GM12864 (cell line): ENCODE results near the gene CDYL.
"Not testable (repeated sequence)": the region's sequence is repeated elsewhere in the genome, so short reads cannot be mapped to it uniquely, and the experiment has no call there.

Source experiments
- DNase-seq: peaks from one replicate; pipeline ENCODE4 v3.0.0-alpha.2; 2011; ENCODE audit warnings: low read depth
- H3K4me3 ChIP-seq: 2 replicates; pipeline ENCODE4 v1.5.1; 2011; ENCODE audit warnings: mild to moderate bottlenecking, low read depth, low read length, control low read depth
- TF ChIP-seq, protein P1 (sequence below): IDR thresholded peaks from 2 replicates; pipeline ENCODE4 v1.5.1; 2011; ENCODE audit warnings: low read depth, mild to moderate bottlenecking, moderate library complexity, low read length, control low read depth, inconsistent platforms; ENCODE audit errors: missing control alignments

The CDYL gene

GRCh38 chr6:4856785-4857184 lies 80.6 kb downstream of the CDYL start:
- H3K4me3 ChIP-seq, result no peak overlapping the region
- DNase-seq, result no peak
- TF ChIP-seq, protein P1, sequence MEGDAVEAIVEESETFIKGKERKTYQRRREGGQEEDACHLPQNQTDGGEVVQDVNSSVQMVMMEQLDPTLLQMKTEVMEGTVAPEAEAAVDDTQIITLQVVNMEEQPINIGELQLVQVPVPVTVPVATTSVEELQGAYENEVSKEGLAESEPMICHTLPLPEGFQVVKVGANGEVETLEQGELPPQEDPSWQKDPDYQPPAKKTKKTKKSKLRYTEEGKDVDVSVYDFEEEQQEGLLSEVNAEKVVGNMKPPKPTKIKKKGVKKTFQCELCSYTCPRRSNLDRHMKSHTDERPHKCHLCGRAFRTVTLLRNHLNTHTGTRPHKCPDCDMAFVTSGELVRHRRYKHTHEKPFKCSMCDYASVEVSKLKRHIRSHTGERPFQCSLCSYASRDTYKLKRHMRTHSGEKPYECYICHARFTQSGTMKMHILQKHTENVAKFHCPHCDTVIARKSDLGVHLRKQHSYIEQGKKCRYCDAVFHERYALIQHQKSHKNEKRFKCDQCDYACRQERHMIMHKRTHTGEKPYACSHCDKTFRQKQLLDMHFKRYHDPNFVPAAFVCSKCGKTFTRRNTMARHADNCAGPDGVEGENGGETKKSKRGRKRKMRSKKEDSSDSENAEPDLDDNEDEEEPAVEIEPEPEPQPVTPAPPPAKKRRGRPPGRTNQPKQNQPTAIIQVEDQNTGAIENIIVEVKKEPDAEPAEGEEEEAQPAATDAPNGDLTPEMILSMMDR, result no peak

- no peak overlapping the region for H3K4me3 ChIP-seq
- TF ChIP-seq, protein P1, result no peak
- DNase-seq, result no peak
Observed at GRCh38 chr6:4858194-4859015, 82.2 kb downstream of the CDYL start.

DNA sequence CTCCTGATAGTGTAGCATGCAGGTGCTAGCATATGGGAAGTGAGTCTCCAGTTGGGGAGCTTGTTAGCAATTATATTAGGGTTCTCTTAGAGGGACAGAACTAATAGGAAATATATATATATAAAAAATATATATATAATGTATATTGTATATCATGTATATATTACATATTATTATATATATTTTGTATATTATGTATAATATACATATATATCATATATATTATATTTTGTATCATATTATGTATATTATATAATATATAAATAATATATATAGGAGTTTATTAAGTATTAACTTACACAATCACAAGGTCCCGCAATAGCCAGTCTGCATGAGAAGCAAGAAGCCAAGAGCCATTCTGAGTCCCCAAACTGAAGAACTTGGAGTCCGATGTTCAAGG lies 84.2 kb downstream of the CDYL start:
- TF ChIP-seq, protein P1, result no peak
- no peak for DNase-seq
- no peak overlapping the region for H3K4me3 ChIP-seq

DNA sequence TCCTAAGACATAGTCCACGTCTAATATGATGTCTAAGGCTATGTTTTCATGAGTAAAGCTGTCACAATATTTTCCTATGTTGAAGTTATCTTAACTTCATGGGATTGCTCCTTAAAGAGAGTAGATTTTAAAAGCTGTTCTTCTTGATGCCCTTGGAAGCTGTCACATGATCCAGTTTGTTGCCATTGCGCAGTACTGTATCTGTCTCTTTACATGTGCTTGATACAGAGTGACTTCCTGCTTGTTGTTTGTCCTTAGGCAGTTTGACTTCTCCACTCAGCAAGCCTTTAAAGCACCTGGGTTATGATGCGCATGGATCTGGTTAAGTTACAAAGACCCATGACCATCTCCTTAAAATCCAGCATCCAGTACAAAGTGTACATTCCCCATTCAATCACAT lies 85.4 kb downstream of the CDYL start:
- no peak overlapping the region for H3K4me3 ChIP-seq
- DNase-seq, result no peak
- TF ChIP-seq, protein P1, result no peak

DNA sequence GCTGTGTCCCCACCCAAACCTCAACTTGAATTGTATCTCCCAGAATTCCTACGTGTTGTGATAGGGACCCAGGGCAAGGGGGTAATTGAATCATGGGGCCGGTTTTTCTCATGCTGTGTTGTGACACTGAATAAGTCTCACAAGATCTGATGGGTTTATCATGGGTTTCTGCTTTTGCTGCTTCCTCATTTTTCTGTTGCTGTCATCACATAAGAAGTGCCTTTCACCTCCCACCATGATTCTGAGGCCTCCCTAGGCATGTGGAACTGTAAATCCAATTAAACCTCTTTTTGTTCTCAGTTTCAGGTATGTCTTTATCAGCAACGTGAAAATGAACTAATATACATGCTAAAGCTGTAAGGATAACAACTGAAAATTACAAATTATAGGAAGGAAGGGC lies 88.3 kb downstream of the CDYL start:
- TF ChIP-seq, protein P1, result no peak
- DNase-seq, result no peak

DNA sequence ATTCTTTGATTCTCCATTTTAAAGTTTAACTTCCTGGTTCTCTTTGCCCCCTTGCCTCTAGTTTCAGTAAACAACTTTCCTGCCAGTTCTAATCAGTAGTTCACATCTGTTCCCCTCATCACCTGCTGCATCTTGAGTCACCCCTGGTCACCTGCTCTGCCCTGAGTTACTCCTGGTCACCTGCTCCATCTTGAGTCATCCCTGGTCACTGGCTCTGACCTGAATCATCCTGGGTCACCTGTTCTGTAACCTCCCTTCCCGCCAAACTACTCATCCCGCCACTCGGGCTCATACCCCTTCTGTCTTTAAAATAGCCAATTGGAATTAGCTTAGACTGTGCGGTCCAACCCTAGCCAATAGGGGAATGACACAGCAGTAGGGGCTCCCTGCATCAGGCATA lies 88.8 kb downstream of the CDYL start:
- not testable (repeated sequence) for H3K4me3 ChIP-seq, DNase-seq

More for the DNA sequence above, 88.3 kb downstream of the CDYL start:
- H3K4me3 ChIP-seq, result no peak overlapping the region

- no peak overlapping the region for H3K4me3 ChIP-seq
- TF ChIP-seq, protein P1, result no peak
- DNase-seq, result no peak
Observed at GRCh38 chr6:4870821-4871494, 94.8 kb downstream of the CDYL start.
